ENCODE measurements around the gene LGALS14. TPM values are rescaled to one million over a fixed set of nuclear protein-coding genes. Genes with fewer than 3 reads are reported as not detected.
A peak's percentile ranks its signal among the peaks of the same experiment; 100 is the strongest.

Gene LGALS14
- total and polyA plus RNA-seq, 10 of the 15 experiments (the other 5 are each of a cell fraction or from before 2014, with no cell fraction given), result 5.1 to 34.6 (median 7.3) TPM

- Histone ChIP-seq H3K79me2 (ENCODE audit: control insufficient read depth, insufficient read depth, low read length) (no peaks in the 10 kb centered on the region), H3K9me3 (replicated peaks; ENCODE audit: control insufficient read depth, insufficient read depth, low read length) (no peaks in the 10 kb centered on the region; the same call in 2 of the 3 replicates), H4K20me1 (ENCODE audit: control insufficient read depth, insufficient read depth) (no peaks in the 10 kb centered on the region), H3K27ac (ENCODE audit: control insufficient read depth, insufficient read depth) (no peak overlapping the region), H3K4me1 (ENCODE audit: control insufficient read depth, insufficient read depth, low read length) (peaks cover 27% of the 10 kb centered on the region), H3K27me3 (replicated peaks in 1 of 2; ENCODE audit: control insufficient read depth in 2 of 2, insufficient read depth in 2 of 2, low read length in 1 of 2) (no peaks in the 10 kb centered on the region), H2AFZ (ENCODE audit: control insufficient read depth, low read depth, low read length) (no peak overlapping the region), H3K9ac (ENCODE audit: control insufficient read depth, insufficient read depth, low read length) (no peak overlapping the region), H3K36me3 (ENCODE audit: control insufficient read depth in 2 of 2, insufficient read depth in 2 of 2, low read length in 1 of 2) (no peaks in the 10 kb centered on the region), H3K4me3 (no peak overlapping the region), H3K4me2 (ENCODE audit: control insufficient read depth, insufficient read depth) (no peak overlapping the region)
- POLR2A ChIA-PET, result interaction anchor here (0.5 kb wide), 1 partner anchor 35 kb away, joined by 8 read pairs; no protein-coding TSS in a partner anchor
- in situ Hi-C loops (cut with MboI), result no loop called here
- DNase-seq (ENCODE audit: low read depth, low spot score), result no peak
- peak; percentile 6 for TF ChIP-seq PBX3 (IDR thresholded peaks at IDR 0.05; ENCODE audit: insufficient replicate concordance, low read depth, low read length)
- no peak for TF ChIP-seq RB1 (IDR thresholded peaks at IDR 0.05; ENCODE audit: borderline replicate concordance)
- peak; percentile 69 for TF ChIP-seq BCL3 (IDR thresholded peaks at IDR 0.05; ENCODE audit: borderline replicate concordance, insufficient read depth, low read depth, low read length, poor library complexity, severe bottlenecking)
- WGBS (ENCODE audit: insufficient coverage, insufficient replicate concordance, low lambda C conversion rate, missing lambda C conversion rate), result 96% methylated on average over 1 of the region's 1 CpG
- ATAC-seq, result no peak
- CTCF ChIA-PET, result no interaction called here
- RAD21 ChIA-PET (ENCODE audit: unreplicated experiment), result no interaction called here
- no TSS peak for BruUV-seq (replicated peaks)
- SMC1A ChIA-PET (ENCODE audit: uncharacterized antibody, unreplicated experiment), result interaction anchor here (1.2 kb wide), 1 partner anchor 13 kb away, joined by 4 read pairs; no protein-coding TSS in a partner anchor
- FAIRE-seq, result no peak
- intact Hi-C loops (cut with micrococcal nuclease; ENCODE audit: unreplicated experiment), result no loop called here
Measured at GRCh38 chr19:39731685-39732084, 27.4 kb downstream of the LGALS14 start.

- ChIA-PET RAD21 (ENCODE audit: unreplicated experiment) (no interaction called here), CTCF (no interaction called here), POLR2A (interaction anchor here (0.6 kb wide), 2 partner anchors 113 to 680 kb away, joined by 3 read pairs; no protein-coding TSS in a partner anchor), SMC1A (ENCODE audit: uncharacterized antibody, unreplicated experiment) (interaction anchor here (0.7 kb wide), 1 partner anchor 60 kb away, joined by 3 read pairs; no protein-coding TSS in a partner anchor)
- no peak overlapping the region for H2AFZ ChIP-seq (ENCODE audit: control insufficient read depth, low read depth, low read length)
- in situ Hi-C loops (cut with MboI), result no loop called here
- H3K36me3 ChIP-seq (ENCODE audit: control insufficient read depth in 2 of 2, insufficient read depth in 2 of 2, low read length in 1 of 2), result no peaks in the 10 kb centered on the region
- no peaks in the 10 kb centered on the region for H3K27me3 ChIP-seq (replicated peaks in 1 of 2; ENCODE audit: control insufficient read depth in 2 of 2, insufficient read depth in 2 of 2, low read length in 1 of 2)
- intact Hi-C loops (cut with micrococcal nuclease; ENCODE audit: unreplicated experiment), result no loop called here
- 66% methylated on average over 2 of the region's 2 CpGs for WGBS (ENCODE audit: insufficient coverage, insufficient replicate concordance, low lambda C conversion rate, missing lambda C conversion rate)
- ATAC-seq (no peak), DNase-seq (ENCODE audit: low read depth, low spot score) (no peak), FAIRE-seq (no peak)
- no peak overlapping the region for H3K4me3 ChIP-seq
- H4K20me1 ChIP-seq (ENCODE audit: control insufficient read depth, insufficient read depth), result no peaks in the 10 kb centered on the region
- no peaks in the 10 kb centered on the region; the same call in 2 of the 3 replicates for H3K9me3 ChIP-seq (replicated peaks; ENCODE audit: control insufficient read depth, insufficient read depth, low read length)
- no TSS peak for BruUV-seq (replicated peaks)
- no peaks in the 10 kb centered on the region for H3K79me2 ChIP-seq (ENCODE audit: control insufficient read depth, insufficient read depth, low read length)
- H3K4me2 ChIP-seq (ENCODE audit: control insufficient read depth, insufficient read depth), result no peak overlapping the region
- H3K4me1 ChIP-seq (ENCODE audit: control insufficient read depth, insufficient read depth, low read length), result peaks cover 14% of the 10 kb centered on the region
- H3K27ac ChIP-seq (ENCODE audit: control insufficient read depth, insufficient read depth), result no peak overlapping the region
- no peak overlapping the region for H3K9ac ChIP-seq (ENCODE audit: control insufficient read depth, insufficient read depth, low read length)
- TF ChIP-seq JUND (IDR thresholded peaks at IDR 0.05; ENCODE audit: low read depth, low read length) (no peak), CHD2 (IDR thresholded peaks at IDR 0.05; ENCODE audit: borderline replicate concordance, low read depth, low read length) (no peak), RB1 (IDR thresholded peaks at IDR 0.05; ENCODE audit: borderline replicate concordance) (no peak), BRCA1 (IDR thresholded peaks at IDR 0.05; ENCODE audit: low read depth, low read length) (no peak), RAD21 (IDR thresholded peaks at IDR 0.05; ENCODE audit: insufficient read depth, low read depth, low read length) (no peak), BMI1 (IDR thresholded peaks at IDR 0.05; ENCODE audit: borderline replicate concordance) (no peak), KLF5 (IDR thresholded peaks at IDR 0.05; ENCODE audit: partially characterized antibody) (no peak), PAX8 (IDR thresholded peaks at IDR 0.05) (no peak), ZNF207 (IDR thresholded peaks at IDR 0.05; ENCODE audit: borderline replicate concordance) (no peak), EZH2 (IDR thresholded peaks at IDR 0.05; ENCODE audit: borderline replicate concordance, control insufficient read depth, low read depth, low read length) (no peak), NFYA (IDR thresholded peaks at IDR 0.05; ENCODE audit: borderline replicate concordance, low read depth, low read length) (no peak), RCOR1 (conservative IDR thresholded peaks at IDR 0.05; ENCODE audit: low read depth, low read length) (no peak)
Measured at GRCh38 chr19:39733841-39734240, 29.6 kb downstream of the LGALS14 start.

Data from GM12878 (cell line).